IPS-NIHi11 (cell line): Measurements from ENCODE around the gene TRIAP1.
"Not testable (repeated sequence)": the region's sequence is repeated elsewhere in the genome, so short reads cannot be mapped to it uniquely, and the experiment has no call there.

Experiments
- DNase-seq: peaks from one replicate; pipeline ENCODE4 v3.0.0; 2012; ENCODE audit warnings: mixed read lengths, low spot score

TRIAP1 gene

GRCh38 chr12:120445911-120446843 lies at the start of gene TRIAP1, which contains the start of gene GATC:
TSS of gene TRIAP1 (minus strand) at chr12:120446384. CDS start at chr12:120446372, 12 bp downstream.
TSS of gene GATC (plus strand) at chr12:120446444. CDS start at chr12:120446481, 37 bp downstream.
- peak; percentile 85 for DNase-seq

- DNase-seq = no peak
Observed at GRCh38 chr12:120495186-120495730, 49.1 kb upstream of the TRIAP1 start.

GRCh38 chr12:120490833-120491512 lies 44.8 kb upstream of the TRIAP1 start:
- DNase-seq = no peak

DNA sequence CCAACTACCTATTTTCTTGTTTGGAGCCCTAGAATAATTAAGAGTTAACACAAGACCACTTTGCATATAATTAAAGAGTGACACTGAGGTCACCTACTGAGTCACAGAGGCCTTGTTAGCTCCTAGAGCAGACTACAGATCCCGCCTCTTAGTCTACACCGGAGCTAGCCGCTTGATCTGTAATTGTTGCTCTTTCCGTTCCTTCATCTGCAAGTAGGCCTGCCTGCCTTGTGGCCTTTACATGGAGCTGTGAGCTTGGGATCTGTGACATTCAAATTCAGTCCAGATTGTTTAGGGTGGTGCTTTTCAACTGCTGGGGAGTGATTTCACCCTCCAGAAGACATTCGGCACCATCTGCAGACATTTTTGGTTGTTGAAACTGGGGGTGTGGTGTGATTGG lies 44.1 kb upstream of the TRIAP1 start:
- no peak for DNase-seq

- no peak for DNase-seq
Observed at GRCh38 chr12:120489018-120489417, 42.8 kb upstream of the TRIAP1 start.

- DNase-seq = no peak
Observed at GRCh38 chr12:120488057-120488640, 42.0 kb upstream of the TRIAP1 start.

DNA sequence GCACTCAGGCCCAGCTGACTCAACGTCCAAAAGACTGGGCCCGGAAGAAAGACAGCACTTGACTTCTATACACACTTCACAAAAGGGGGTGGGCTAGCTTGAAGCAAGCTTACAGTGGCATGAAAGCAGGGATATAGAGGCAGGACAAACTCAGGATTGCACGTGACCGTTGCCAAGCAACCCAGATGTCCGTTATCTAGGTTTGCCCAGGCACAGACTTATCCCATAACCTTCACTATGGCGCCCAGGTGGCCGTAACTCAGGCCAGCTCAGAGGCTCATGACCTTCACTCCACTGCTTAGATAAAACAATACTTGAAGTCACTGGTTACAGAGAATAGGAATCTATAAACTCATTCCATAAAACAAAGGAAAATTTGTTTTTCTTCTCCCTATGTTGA lies 41.4 kb upstream of the TRIAP1 start:
- not testable (repeated sequence) for DNase-seq

GRCh38 chr12:120485961-120486881 lies 40.0 kb upstream of the TRIAP1 start:
- no peak for DNase-seq

DNA sequence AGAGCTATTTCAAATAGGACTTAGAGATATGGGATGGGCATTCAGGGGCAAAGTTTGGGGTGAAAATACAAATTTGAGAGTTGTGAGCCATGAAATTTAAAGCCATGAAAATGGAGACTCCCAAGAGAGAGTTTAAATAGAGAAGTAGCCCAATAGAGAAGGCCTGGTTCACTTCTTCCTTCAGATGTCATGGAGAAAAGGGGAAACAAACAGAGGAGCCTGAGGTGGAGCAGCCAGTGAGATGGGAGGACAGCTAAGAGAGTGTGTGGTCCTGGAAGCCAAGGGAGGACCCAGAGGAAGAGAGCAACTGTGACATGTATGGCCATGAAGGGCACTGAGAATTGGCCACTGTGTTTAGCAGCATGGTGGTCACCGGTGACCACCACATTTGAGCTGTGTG lies 37.4 kb upstream of the TRIAP1 start:
- no peak for DNase-seq

DNA sequence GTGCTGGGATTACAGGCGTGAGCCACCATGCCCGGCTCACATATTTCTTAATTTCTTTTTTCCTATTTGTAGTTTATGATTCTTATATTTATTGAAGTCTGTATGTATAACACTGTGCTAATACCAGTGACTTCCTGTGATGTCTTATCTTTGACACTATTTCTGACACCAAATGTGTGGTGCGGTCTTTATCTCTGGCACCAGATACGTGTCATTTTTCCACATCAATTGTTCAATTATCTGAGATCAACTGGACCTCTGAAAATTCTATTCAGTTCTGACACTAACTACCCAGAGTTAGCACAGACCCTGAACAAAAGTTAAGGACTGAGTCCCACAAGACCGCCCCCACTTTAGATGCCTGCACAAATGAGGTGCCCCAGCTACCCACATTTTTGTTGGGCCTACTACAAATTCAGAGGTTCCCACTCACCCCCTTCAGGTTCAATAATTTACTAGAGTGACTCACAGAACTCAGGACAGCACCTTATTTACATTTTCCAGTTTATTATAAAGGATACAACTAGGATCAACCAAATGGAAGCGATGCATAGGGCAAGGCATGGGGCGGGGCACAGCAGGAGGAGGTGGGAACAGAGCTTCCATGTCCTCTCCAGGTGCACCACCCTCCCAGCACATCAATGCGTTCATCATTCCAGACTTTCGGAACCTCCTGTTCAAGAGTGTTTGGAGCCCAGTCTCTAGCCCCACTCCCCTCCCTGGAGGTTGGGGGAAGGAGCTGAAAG lies 35.0 kb upstream of the TRIAP1 start:
- DNase-seq = no peak

GRCh38 chr12:120480211-120480610 lies 34.0 kb upstream of the TRIAP1 start:
- no peak for DNase-seq

- no peak for DNase-seq
Observed at GRCh38 chr12:120479458-120479857, 33.3 kb upstream of the TRIAP1 start.

- DNase-seq = no peak
Observed at GRCh38 chr12:120475643-120476042, 29.5 kb upstream of the TRIAP1 start.

DNA sequence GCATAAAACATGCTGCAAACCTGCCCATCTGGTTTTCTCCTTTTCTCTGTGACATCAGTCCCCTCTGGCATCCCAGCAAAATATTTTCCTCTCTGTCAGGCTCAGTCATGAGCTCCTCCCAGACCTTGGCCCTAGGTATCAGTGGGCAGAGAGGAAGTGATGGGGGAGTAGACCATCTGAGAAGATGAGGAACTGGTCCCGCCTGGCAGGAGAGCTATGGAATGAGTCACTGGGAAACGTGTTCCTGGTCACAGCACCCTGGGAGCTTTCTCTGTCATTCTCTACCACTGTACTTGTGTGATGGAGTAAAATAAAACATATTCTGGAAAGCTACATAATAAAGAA lies 28.4 kb upstream of the TRIAP1 start:
- peak; percentile 49 for DNase-seq

GRCh38 chr12:120473807-120474615 lies 27.8 kb upstream of the TRIAP1 start:
- DNase-seq = no peak

GRCh38 chr12:120472521-120472920 lies 26.3 kb upstream of the TRIAP1 start:
- DNase-seq = no peak

- no peak for DNase-seq
Observed at GRCh38 chr12:120470150-120470784, 24.1 kb upstream of the TRIAP1 start.

GRCh38 chr12:120469450-120470149 lies 23.4 kb upstream of the TRIAP1 start, which contains the start of gene SRSF9:
TSS of gene SRSF9 (minus strand) at chr12:120469748. CDS start at chr12:120469609, 139 bp downstream.
- peak; percentile 99 for DNase-seq
